GM18508 (cell line): ENCODE results near the gene PRAMEF20.
"Not testable (repeated sequence)": the region's sequence is repeated elsewhere in the genome, so short reads cannot be mapped to it uniquely, and the experiment has no call there.

ENCODE experiments used
- ATAC-seq: cut with Tn5 transposase; IDR thresholded peaks from one replicate; pipeline ENCODE4 v1.9.1; 2021; ENCODE audit warnings: moderate number of reproducible peaks; ENCODE audit not compliant: insufficient read depth, unreplicated experiment

Gene PRAMEF20

GRCh38 chr1:13410150-13410549, at the start of gene PRAMEF20:
Gene PRAMEF20, plus strand, starts transcription at chr1:13410450. Its CDS starts 5,905 bp downstream, at chr1:13416355.
- not testable (repeated sequence) for ATAC-seq

- not testable (repeated sequence) for ATAC-seq
These were observed 47.9 kb upstream of the PRAMEF20 start for GRCh38 chr1:13362364-13362763.

- ATAC-seq, result not testable (repeated sequence)
These were observed 45.3 kb upstream of the PRAMEF20 start for GRCh38 chr1:13364928-13365327.

- not testable (repeated sequence) for ATAC-seq
These were observed 43.7 kb upstream of the PRAMEF20 start for GRCh38 chr1:13366536-13366935.

GRCh38 chr1:13368544-13368943, 41.7 kb upstream of the PRAMEF20 start:
- not testable (repeated sequence) for ATAC-seq

GRCh38 chr1:13378983-13379382, 31.3 kb upstream of the PRAMEF20 start:
- ATAC-seq, result not testable (repeated sequence)

- not testable (repeated sequence) for ATAC-seq
These were observed 29.9 kb upstream of the PRAMEF20 start for GRCh38 chr1:13380380-13380779.

GRCh38 chr1:13389332-13389731, 20.9 kb upstream of the PRAMEF20 start, which contains the start of gene PRAMEF17:
Gene PRAMEF17, plus strand, starts transcription at chr1:13389632. Its CDS starts 26 bp downstream, at chr1:13389658.
- not testable (repeated sequence) for ATAC-seq

- ATAC-seq, result not testable (repeated sequence)
These were observed 17.2 kb upstream of the PRAMEF20 start for GRCh38 chr1:13393004-13393403.

- ATAC-seq, result not testable (repeated sequence)
These were observed 15.5 kb upstream of the PRAMEF20 start for GRCh38 chr1:13394761-13395160.

- not testable (repeated sequence) for ATAC-seq
These were observed 14.9 kb upstream of the PRAMEF20 start for GRCh38 chr1:13395311-13395710.

GRCh38 chr1:13407811-13408210, 2.4 kb upstream of the PRAMEF20 start:
- ATAC-seq, result no peak

GRCh38 chr1:13430495-13430894, 20.2 kb downstream of the PRAMEF20 start:
- no peak for ATAC-seq

- no peak for ATAC-seq
These were observed 22.0 kb downstream of the PRAMEF20 start for GRCh38 chr1:13432251-13432650.

- ATAC-seq, result not testable (repeated sequence)
These were observed 23.6 kb downstream of the PRAMEF20 start for GRCh38 chr1:13433694-13434358.

- ATAC-seq, result no peak
These were observed 25.2 kb downstream of the PRAMEF20 start for GRCh38 chr1:13435458-13435857.

- ATAC-seq, result not testable (repeated sequence)
These were observed 29.0 kb downstream of the PRAMEF20 start for GRCh38 chr1:13439104-13439783.

- ATAC-seq, result no peak
These were observed 33.2 kb downstream of the PRAMEF20 start for GRCh38 chr1:13443335-13443979.

- ATAC-seq, result no peak
These were observed 40.0 kb downstream of the PRAMEF20 start for GRCh38 chr1:13450204-13450603.

GRCh38 chr1:13451399-13451965, 41.2 kb downstream of the PRAMEF20 start:
- ATAC-seq, result no peak
